WTC11 (cell line): ENCODE results near the gene SMC2. TPM values are rescaled to one million over a fixed set of nuclear protein-coding genes. Genes with fewer than 3 reads are reported as not detected.

ENCODE experiments used
- ATAC-seq: fragments of 200-7000 bp; cut with Tn5 transposase; 2 replicates; pipeline ENCODE4 v1.10.0; 2021; ENCODE audit warnings: mild to moderate bottlenecking, moderate library complexity
- CTCF ChIA-PET: fragments of 300-600 bp; sonication (Branson Sonifier 250); formaldehyde crosslinking; loops from one replicate; lab custom pipeline; 2021; ENCODE audit warnings: antibody characterized with exemption; lab: Charles Lee
- POLR2A ChIA-PET: fragments of 350-600 bp; sonication (Branson Sonifier 250); formaldehyde crosslinking; loops from one replicate; lab custom pipeline; 2021; ENCODE audit warnings: antibody characterized with exemption; lab: Charles Lee
- DNase-seq: peaks from one replicate; pipeline ENCODE4 v3.0.0; 2021; ENCODE audit warnings: low spot score
- H3K27ac Mint-ChIP-seq: 2 replicates; pipeline ENCODE4 v1.8.0; 2021; ENCODE audit warnings: mixed read lengths
- H3K27me3 Mint-ChIP-seq: 2 replicates; pipeline ENCODE4 v1.8.0; 2021; ENCODE audit warnings: low read depth, mild to moderate bottlenecking, moderate library complexity, mixed read lengths
- H3K36me3 Mint-ChIP-seq: 2 replicates; pipeline ENCODE4 v1.8.0; 2021; ENCODE audit warnings: mixed read lengths
- H3K4me1 Mint-ChIP-seq: 2 replicates; pipeline ENCODE4 v1.8.0; 2022; ENCODE audit warnings: mixed read lengths
- H3K4me3 Mint-ChIP-seq: 2 replicates; pipeline ENCODE4 v1.8.0; 2021; ENCODE audit warnings: mild to moderate bottlenecking, moderate library complexity, mixed read lengths
- H3K9me3 Mint-ChIP-seq: 2 replicates; pipeline ENCODE4 v1.8.0; 2021; ENCODE audit warnings: mixed read lengths
- CREB1 ChIP-seq: sonication (generic); formaldehyde crosslinking; IDR thresholded peaks from 2 replicates; pipeline ENCODE4 v1.8.0; 2023; ENCODE audit warnings: mild to moderate bottlenecking, missing genetic modification reagents
- E2F1 ChIP-seq: sonication (generic); formaldehyde crosslinking; IDR thresholded peaks from 2 replicates; pipeline ENCODE4 v1.8.0; 2022; ENCODE audit warnings: mild to moderate bottlenecking, missing genetic modification reagents
- FOXK1 ChIP-seq: sonication (generic); formaldehyde crosslinking; IDR thresholded peaks from 2 replicates; pipeline ENCODE4 v1.8.0; 2022; ENCODE audit warnings: mild to moderate bottlenecking, moderate library complexity, missing genetic modification reagents
- FOXP1 ChIP-seq: sonication (generic); formaldehyde crosslinking; IDR thresholded peaks from 2 replicates; pipeline ENCODE4 v1.8.0; 2022; ENCODE audit warnings: missing genetic modification reagents, mild to moderate bottlenecking, moderate library complexity, borderline replicate concordance
- GRHL2 ChIP-seq: fragments of 250-450 bp; sonication (Bioruptor Pico); IDR thresholded peaks from 2 replicates; pipeline ENCODE4 v1.8.0; 2022; ENCODE audit warnings: mild to moderate bottlenecking, moderate library complexity; ENCODE audit not compliant: insufficient replicate concordance, severe bottlenecking
- HMGXB4 ChIP-seq: sonication (generic); formaldehyde crosslinking; IDR thresholded peaks from 2 replicates; pipeline ENCODE4 v1.8.1; 2023; ENCODE audit warnings: mild to moderate bottlenecking, moderate library complexity, missing genetic modification reagents
- JUN ChIP-seq: sonication (generic); formaldehyde crosslinking; IDR thresholded peaks from 2 replicates; pipeline ENCODE4 v1.8.0; 2023; ENCODE audit warnings: mild to moderate bottlenecking, missing genetic modification reagents
- NFYB ChIP-seq: sonication (generic); formaldehyde crosslinking; conservative IDR thresholded peaks from 2 replicates; pipeline ENCODE4 v1.8.0; 2022; ENCODE audit warnings: low read depth, missing genetic modification reagents
- NR1H2 ChIP-seq: sonication (generic); formaldehyde crosslinking; IDR thresholded peaks from 2 replicates; pipeline ENCODE4 v1.9.0; 2021; ENCODE audit warnings: mild to moderate bottlenecking, moderate library complexity, missing genetic modification reagents
- NR2C2 ChIP-seq: sonication (generic); formaldehyde crosslinking; IDR thresholded peaks from 2 replicates; pipeline ENCODE4 v1.8.0; 2022; ENCODE audit warnings: mild to moderate bottlenecking, missing genetic modification reagents
- PRDM15 ChIP-seq: sonication (generic); formaldehyde crosslinking; IDR thresholded peaks from 2 replicates; pipeline ENCODE4 v1.8.0; 2022; ENCODE audit warnings: missing genetic modification reagents
- PREB ChIP-seq: sonication (generic); formaldehyde crosslinking; IDR thresholded peaks from 2 replicates; pipeline ENCODE4 v1.8.1; 2022; ENCODE audit warnings: mild to moderate bottlenecking, missing genetic modification reagents, moderate library complexity, borderline replicate concordance
- RORB ChIP-seq: fragments of 250-450 bp; sonication (Bioruptor Pico); IDR thresholded peaks from 2 replicates; pipeline ENCODE4 v1.9.0; 2021; ENCODE audit warnings: mild to moderate bottlenecking
- TEAD4 ChIP-seq: sonication (generic); formaldehyde crosslinking; IDR thresholded peaks from 2 replicates; pipeline ENCODE4 v1.8.0; 2022; ENCODE audit warnings: mild to moderate bottlenecking, missing genetic modification reagents
- USF1 ChIP-seq: sonication (generic); formaldehyde crosslinking; IDR thresholded peaks from 2 replicates; pipeline ENCODE4 v1.8.0; 2022; ENCODE audit warnings: mild to moderate bottlenecking, missing genetic modification reagents
- ZBTB21 ChIP-seq: sonication (generic); formaldehyde crosslinking; IDR thresholded peaks from 2 replicates; pipeline ENCODE4 v1.8.1; 2023; ENCODE audit warnings: mild to moderate bottlenecking, missing genetic modification reagents, borderline replicate concordance
- ZNF263 ChIP-seq: sonication (generic); formaldehyde crosslinking; IDR thresholded peaks from 2 replicates; pipeline ENCODE4 v1.8.1; 2022; ENCODE audit warnings: low read depth, mild to moderate bottlenecking, moderate library complexity, missing genetic modification reagents
- ZNF317 ChIP-seq: sonication (generic); formaldehyde crosslinking; IDR thresholded peaks from 2 replicates; pipeline ENCODE4 v1.8.1; 2023; ENCODE audit warnings: low read depth, mild to moderate bottlenecking, moderate library complexity, missing genetic modification reagents, borderline replicate concordance
- ZNF396 ChIP-seq: fragments of 250-450 bp; sonication (Bioruptor Pico); IDR thresholded peaks from 2 replicates; pipeline ENCODE4 v1.8.0; 2021; ENCODE audit warnings: mild to moderate bottlenecking, moderate library complexity, borderline replicate concordance
- ZNF512 ChIP-seq: sonication (generic); formaldehyde crosslinking; IDR thresholded peaks from 2 replicates; pipeline ENCODE4 v1.8.1; 2022; ENCODE audit warnings: missing genetic modification reagents, borderline replicate concordance
- total RNA-seq: library from RNA; stranded (reverse); gene quantifications from 3 replicates; pipeline ENCODE4 v1.2.3, GENCODE V29; 2021

Gene SMC2
- total RNA-seq, 1 experiment from 2014 or later, result 31.9 TPM

- POLR2A ChIA-PET, result no interaction called here
- H3K4me3 Mint-ChIP-seq, result no peak overlapping the region
- no peak for TF ChIP-seq RORB (CRISPR knock-in tag)
- TF ChIP-seq ZNF317, result no peak
- no peak for TF ChIP-seq NR1H2
- TF ChIP-seq GRHL2 (CRISPR knock-in tag), result no peak
- TF ChIP-seq PRDM15, result no peak
- no peak for TF ChIP-seq FOXK1 (CRISPR knock-in tag)
- TF ChIP-seq FOXP1 (CRISPR knock-in tag), result no peak
- no peak for TF ChIP-seq NFYB (CRISPR knock-in tag)
- TF ChIP-seq CREB1 (CRISPR knock-in tag), result no peak
- TF ChIP-seq, all 79 proteins: peak for 0
- H3K27me3 Mint-ChIP-seq, result no peaks in the 10 kb centered on the region
- DNase-seq (no peak), ATAC-seq (no peak)
- CTCF ChIA-PET, result no interaction called here
- H3K27ac Mint-ChIP-seq, result no peak overlapping the region
- no peaks in the 10 kb centered on the region for H3K4me1 Mint-ChIP-seq
- H3K36me3 Mint-ChIP-seq, result peaks cover 35% of the 10 kb centered on the region
- peaks cover 5% of the 10 kb centered on the region; the same call in 1 of the 2 replicates for H3K9me3 Mint-ChIP-seq
Measured at GRCh38 chr9:104138243-104138868, 44.2 kb downstream of the SMC2 start.

GRCh38 chr9:104142799-104143549, 48.9 kb downstream of the SMC2 start:
- Mint-ChIP-seq H3K4me3 (no peak overlapping the region), H3K4me1 (no peaks in the 10 kb centered on the region), H3K27me3 (no peaks in the 10 kb centered on the region), H3K27ac (no peak overlapping the region), H3K9me3 (no peaks in the 10 kb centered on the region), H3K36me3 (peaks cover 10% of the 10 kb centered on the region; the same call in 1 of the 2 replicates)
- CTCF ChIA-PET, result no interaction called here
- ATAC-seq (no peak), DNase-seq (no peak)
- POLR2A ChIA-PET, result interaction anchor here (0.7 kb wide), 1 partner anchor 17 kb away, joined by 3 read pairs; no protein-coding TSS in a partner anchor
- no peak for TF ChIP-seq TEAD4 (CRISPR knock-in tag)
- no peak for TF ChIP-seq JUN (CRISPR knock-in tag)
- no peak for TF ChIP-seq PREB (CRISPR knock-in tag)
- TF ChIP-seq ZNF396 (CRISPR knock-in tag), result no peak
- no peak for TF ChIP-seq ZBTB21
- TF ChIP-seq E2F1, result no peak
- TF ChIP-seq NR2C2 (CRISPR knock-in tag), result no peak
- TF ChIP-seq GRHL2 (CRISPR knock-in tag), result no peak
- no peak for TF ChIP-seq USF1 (CRISPR knock-in tag)
- no peak for TF ChIP-seq HMGXB4 (CRISPR knock-in tag)
- TF ChIP-seq ZNF512 (CRISPR knock-in tag), result no peak
- no peak for TF ChIP-seq ZNF263 (CRISPR knock-in tag)
- no peak for TF ChIP-seq FOXP1 (CRISPR knock-in tag)
